Loucy (cell line): ENCODE measurements around the gene KANSL3.
A peak's percentile ranks its signal among the peaks of the same experiment; 100 is the strongest.

Experiments used
- EZH2phosphoT487 ChIP-seq: fragments of 200-600 bp; IDR thresholded peaks from 2 replicates; pipeline ENCODE4 v1.6.1; 2018; ENCODE audit warnings: antibody characterized with exemption, mild to moderate bottlenecking, moderate library complexity, borderline replicate concordance
- TF ChIP-seq, protein P1 (sequence below): fragments of 200-600 bp; sonication (generic); conservative IDR thresholded peaks from 2 replicates; pipeline ENCODE4 v1.5.1; 2014; ENCODE audit warnings: mild to moderate bottlenecking, antibody characterized with exemption, low read length

DNA sequence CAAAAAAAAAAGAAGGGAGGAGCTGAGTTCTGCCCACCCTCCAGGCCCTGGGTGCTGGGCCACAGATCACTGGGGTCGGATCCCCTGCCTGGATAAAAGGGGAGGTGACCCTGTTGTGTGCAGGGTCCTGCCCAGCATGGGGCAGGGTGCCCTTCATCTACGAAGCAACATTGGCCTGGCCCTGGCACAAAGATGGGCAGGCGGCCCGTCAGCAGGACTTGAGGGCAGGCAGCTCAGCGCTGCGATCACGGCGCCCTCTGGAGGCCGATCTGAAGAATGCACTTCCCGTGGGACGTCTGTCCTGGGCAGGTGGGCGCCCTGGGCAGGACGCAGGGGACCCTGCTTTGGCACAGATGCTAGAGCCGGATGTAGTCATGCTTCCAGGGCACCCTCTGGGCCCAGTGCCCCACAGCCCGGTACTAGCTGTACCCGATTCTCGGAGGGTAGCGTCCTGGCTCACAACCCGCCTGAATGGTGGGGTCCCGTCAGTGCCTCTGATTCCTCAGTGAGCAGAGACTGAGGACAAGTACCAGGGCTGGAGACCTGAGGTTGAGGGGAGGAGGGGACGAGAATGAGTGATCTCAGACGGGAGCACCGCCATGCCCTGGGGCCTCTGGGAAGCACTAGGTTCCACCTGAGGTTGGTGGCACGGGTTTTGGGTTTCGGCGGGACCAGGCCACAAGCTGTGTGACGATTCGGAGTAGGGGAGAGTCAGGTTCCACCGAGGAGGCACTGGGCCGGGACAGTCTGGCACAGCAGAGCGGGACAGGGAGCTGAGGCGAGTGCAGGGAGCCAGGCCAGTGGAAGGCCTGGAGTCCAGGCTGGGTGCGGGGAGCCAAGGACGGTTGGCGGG is 83.6 kb downstream of the KANSL3 start:
- TF ChIP-seq, protein P1, sequence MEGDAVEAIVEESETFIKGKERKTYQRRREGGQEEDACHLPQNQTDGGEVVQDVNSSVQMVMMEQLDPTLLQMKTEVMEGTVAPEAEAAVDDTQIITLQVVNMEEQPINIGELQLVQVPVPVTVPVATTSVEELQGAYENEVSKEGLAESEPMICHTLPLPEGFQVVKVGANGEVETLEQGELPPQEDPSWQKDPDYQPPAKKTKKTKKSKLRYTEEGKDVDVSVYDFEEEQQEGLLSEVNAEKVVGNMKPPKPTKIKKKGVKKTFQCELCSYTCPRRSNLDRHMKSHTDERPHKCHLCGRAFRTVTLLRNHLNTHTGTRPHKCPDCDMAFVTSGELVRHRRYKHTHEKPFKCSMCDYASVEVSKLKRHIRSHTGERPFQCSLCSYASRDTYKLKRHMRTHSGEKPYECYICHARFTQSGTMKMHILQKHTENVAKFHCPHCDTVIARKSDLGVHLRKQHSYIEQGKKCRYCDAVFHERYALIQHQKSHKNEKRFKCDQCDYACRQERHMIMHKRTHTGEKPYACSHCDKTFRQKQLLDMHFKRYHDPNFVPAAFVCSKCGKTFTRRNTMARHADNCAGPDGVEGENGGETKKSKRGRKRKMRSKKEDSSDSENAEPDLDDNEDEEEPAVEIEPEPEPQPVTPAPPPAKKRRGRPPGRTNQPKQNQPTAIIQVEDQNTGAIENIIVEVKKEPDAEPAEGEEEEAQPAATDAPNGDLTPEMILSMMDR: peak; percentile 82
- TF ChIP-seq EZH2phosphoT487: no peak
